Activated CD8-positive, alpha-beta memory T cell treated with anti-CD3 and anti-CD28 coated beads for 48 hours (primary cell): ENCODE measurements around the gene DNM1.
"Not testable (repeated sequence)": the region's sequence is repeated elsewhere in the genome, so short reads cannot be mapped to it uniquely, and the experiment has no call there.

Experiments
- DNase-seq, 3 experiments: peaks; one replicate each; pipeline ENCODE4 v3.0.0-alpha.2; 2020; ENCODE audit warnings: low read depth in 2 of 3, low spot score in 2 of 3

DNM1 gene

DNA sequence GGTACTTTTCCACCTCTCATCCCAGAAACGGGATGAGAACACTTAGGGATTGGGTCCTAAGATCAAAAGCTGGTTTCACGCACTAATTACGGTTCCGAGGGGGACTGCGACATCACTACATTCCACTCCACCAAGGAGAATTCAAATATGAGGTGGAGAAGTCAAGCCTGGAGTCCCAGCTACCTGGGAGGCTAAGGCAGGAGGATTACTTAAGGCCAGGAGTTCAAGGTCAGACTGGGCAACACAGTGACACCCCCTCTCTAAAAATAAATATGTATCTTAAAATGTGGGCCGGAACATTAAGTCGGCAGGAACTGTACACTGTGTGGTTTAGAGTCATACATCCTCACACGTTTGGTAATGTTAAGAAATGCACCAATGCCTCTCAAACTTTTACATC, 71.1 kb downstream of the DNM1 start:
- no peak for DNase-seq

DNA sequence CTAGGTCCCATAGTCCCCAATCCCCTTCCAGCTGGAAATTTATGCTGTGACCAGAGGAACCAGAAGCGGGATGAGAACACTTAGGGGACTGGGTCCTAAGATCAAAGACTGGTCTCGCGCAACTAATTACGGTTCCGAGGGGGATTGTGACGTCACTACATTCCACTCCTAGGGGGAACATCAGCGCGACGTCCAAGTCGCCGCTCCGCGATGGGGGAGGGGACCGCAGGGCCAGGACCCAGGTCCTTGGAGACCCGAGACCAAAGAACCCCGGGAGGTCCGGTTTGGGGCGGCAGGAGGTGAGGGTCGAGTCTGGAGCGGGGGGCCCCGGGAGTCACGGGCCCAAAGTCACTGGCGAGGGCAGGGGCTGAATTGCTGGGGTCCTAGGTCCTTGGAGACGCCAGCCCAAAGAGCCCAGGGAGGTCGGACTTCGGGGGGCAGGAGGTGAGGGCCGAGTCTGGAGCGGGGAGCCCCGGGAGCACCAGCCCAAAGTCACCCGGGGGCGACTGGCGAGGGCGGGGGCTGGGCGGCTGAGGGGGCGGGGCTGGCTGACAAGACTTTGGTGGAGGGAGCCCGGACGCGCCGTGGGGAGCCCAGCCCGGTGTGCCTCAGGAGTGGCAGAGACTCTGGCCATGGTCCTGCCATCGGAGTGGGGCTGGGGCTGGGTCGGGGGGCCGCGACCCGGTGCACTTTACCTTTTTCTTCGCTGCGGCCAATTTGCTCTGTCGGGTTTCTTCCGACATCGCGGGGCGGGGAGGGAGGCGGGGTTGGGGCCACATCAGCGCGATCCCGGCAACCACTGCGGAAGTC, 72.2 kb downstream of the DNM1 start, which contains the start of gene GOLGA2:
GOLGA2 (minus strand) TSS at position 810 of the 810 bp plus-strand sequence; CDS start at position 779, 31 bp downstream.
- no peak for DNase-seq

DNA sequence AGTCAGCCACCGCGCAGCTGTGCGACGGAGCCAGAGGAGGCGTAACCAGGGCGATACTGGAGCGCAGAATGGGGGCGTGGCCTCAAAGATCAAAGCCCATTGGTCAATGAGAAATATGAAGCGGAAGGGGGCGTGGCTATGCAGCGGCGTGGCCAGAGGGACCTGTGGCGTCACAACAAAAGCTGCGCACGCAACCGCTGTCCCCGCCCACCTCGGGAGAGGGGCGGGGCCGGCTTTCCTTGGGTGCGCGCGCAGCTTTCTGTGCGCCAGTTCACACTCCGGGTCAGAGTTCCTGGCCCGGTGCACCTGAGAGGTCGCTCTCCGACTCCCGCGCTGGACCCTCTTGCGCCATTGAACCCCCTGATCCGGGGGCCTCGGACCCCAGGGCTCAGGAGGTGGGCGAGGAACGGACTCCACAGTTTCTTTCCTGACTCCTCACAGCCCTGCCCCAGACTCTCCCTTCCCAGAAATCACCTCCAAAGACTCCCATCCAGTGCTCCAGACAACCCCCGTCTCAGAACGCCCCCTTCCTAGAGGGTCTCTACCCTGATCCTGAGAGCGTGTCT, 72.9 kb downstream of the DNM1 start, which contains the start of gene SWI5:
SWI5 (plus strand) TSS at position 269 of the 566 bp plus-strand sequence.
- DNase-seq: peak; percentile 99 to 100 (median 100)

DNA sequence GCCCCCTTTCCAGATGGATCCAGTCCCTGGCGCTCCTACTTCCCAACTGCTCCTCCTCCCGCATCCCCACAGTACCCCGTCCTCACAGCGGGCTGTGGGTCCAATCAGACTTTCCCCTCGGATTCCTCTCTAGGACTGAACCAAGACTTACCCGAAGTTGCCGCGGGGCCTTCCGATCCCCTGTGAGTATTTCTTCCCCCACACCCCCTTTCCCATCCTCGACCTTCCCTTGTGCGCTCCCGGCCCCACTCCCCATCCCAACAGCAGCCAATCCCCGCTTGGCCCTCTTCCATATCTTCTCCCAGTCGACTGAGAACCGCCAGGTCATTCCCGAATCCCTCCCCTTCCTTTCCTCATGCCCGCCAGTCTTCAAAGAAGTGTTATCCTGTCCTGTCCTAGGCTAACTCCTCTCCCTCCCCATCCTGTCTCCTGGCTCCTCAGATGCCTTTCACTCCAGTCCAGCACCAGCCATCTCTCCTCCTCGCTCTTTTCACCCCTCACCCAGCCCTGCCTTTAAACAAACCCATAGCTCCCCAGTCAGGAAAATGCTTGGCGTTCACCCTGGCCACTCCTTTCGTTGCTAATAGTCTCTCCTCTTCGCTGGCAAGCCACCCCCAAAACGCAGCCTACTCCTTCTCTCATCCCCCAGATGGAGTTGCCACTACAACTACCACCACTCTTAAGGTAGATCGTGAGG, 73.5 kb downstream of the DNM1 start:
- no peak for DNase-seq

DNA sequence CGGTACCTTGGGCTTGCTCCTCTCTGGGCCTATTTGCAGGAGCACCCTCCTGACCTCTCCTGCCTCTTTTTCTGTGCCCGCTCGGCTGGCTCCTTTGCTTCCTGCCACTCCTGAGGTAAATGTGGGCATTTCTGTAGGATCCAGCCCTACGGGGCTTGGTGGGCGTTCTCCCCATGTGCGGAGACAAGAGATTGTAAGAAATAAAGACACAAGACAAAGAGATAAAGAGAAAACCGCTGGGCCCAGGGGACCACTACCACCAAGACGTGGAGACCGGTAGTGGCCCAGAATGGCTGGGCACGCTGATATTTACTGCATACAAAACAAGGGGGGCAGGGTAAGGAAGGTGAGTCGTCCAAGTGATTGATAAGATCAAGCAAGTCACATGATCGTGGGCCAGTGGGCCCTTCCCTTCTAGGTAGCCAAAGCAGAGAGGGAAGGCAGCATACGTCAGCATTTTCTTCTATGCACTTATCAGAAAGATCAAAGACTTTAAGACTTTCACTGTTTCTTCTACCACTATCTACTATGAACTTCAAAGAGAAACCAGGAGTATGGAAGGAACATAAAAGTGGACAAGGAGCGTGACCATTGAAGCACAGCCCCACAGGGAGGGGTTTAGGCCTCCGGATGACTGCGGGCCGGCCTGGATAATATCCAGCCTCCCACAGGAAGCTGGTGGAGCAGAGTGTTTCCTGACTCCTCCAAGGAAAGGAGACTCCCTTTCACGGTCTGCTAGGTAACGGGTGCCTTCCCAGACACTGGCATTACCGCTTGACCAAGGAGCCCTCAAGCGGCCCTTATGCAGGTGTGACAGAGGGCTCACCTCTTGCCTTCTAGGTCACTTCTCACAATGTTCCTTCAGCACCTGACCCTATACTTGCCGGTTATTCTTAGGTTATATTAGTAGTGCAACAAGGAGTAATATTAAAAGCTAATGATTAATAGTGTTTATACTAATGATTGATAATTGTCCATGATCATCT, 76.2 kb downstream of the DNM1 start:
- not testable (repeated sequence) for DNase-seq

DNA sequence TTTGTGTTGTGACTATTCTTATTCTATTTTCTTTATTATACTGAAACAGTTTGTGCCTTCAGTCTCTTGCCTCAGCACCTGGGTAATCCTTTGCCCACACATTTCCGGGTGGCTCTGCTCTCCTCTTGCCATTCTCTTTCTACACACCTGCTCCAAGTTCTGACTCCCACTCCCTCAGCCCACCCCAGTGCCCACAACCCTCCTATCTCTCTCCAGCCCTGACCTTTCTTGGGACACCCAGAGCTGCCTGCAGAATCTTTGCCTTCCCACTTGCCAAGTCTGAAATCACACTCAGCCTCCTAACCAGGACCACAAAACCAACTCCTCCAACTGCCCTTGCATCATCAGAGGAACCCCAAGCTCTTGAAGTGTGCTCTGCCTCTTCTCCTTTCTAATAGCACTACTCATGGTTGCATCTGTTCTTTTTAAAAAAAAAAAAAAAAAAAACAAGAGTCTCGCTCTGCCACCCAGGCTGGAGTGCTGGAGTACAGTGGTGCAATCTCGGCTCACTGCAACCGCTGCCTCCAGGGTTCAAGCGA, 77.0 kb downstream of the DNM1 start:
- DNase-seq: no peak

DNA sequence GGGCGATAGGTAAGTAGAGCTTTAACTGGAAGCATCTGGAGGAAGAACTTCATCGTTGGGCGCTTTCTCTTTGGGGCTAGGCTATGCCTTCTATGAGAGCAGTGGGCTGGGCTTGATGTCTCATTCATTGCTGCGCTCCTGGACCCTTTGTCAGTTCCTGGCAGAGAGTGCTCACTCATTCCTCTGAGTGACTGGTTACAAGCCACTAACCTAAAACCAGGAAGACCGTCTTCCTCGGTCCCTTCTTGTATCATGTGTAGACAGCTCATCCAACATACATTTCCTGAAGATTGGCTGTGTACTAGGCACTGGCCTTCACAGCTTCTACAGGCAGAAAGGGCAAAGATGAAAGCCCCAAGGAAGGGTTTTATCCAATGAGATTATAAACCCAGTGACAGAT, 79.3 kb downstream of the DNM1 start:
- DNase-seq: no peak

DNA sequence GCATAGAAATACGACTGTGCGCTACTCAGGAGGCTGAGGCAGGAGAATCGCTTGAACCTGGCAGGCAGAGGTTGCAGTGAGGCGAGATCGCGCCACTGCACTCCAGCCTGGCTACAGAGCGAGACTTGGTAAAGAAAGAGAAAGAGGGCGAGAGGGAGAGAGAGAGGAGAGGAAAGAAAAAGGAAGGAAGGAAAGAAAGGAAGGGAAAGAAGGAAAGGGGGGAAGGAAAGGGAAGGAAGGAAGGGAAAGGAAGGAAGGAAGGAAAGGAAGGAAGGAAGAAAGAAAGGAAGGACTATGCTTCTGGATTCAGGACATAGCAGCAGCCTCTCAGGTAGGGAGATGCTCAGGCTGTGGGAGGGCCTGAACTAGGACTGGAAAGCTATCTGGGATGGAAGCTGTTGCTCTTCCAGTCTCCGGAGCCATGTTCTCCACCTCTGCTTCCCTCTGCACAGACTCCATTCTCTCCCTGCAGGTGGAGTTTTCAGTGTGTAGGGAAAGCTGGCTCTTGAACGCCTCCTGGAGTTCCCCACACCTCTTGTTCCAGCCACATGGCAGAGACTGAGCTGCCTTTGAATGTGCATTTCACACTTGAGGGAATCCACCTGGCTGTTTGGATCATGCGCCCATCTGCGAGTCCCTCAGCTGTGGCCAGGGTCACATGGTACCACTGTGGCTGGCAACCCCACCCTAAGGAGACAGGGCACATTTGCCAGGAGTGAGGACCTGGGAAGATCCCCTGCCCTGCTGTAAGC, 82.0 kb downstream of the DNM1 start:
- no peak for DNase-seq

DNA sequence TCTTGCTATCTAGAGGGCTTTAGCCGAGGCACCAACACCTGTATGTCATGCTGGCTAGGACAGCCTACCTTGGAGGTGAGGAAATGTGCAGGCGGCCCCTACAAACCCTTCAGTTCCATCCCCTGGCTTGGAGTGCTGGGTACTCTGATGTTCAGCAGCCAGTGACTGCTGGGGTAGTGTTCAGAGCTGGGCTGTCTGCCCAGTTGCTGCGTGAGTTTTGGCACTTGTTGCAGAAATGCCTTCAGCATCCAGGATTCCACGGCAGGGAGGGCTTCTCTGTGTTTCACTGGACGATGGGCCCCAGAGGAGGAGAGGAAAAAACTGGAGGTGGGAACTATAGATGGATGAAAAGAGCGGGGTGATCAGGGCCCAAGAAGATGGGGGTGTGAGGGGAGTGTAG, 83.3 kb downstream of the DNM1 start:
- DNase-seq: no peak

DNA sequence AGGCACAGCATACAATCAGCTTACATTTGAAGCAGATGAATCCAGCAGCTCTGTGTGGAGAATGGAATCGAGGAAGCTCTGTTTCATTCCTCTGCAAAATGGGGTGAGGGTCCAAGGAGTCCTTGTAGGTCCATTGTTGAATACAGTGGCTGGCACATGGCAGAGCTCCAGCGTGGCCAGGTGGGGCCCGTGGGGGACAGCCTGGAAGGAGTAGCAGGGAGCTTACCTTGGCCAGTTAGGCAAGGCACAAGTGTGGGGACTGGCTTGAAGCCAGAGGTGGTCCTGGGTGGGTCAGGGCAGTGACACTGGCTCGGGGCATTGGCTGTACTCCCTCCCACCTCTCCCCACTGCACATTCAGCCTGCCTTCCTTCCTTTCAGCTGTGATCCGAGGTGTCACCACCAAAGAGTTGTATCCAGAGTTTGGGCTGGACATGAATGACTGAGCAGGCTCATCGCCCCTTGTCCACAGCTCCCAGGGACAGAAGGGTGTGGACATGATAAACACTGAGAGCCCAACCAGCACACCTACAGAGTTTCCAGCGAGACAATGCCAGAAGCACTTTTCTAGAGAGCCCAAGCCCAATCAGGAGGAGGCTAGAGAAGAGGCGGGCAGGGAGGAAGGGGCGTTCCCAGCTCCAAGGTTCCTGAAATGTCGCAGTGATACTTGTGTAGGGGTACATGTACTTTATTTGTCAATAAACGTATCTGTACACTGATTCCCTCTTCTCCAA, 85.3 kb downstream of the DNM1 start:
- DNase-seq: no peak

DNA sequence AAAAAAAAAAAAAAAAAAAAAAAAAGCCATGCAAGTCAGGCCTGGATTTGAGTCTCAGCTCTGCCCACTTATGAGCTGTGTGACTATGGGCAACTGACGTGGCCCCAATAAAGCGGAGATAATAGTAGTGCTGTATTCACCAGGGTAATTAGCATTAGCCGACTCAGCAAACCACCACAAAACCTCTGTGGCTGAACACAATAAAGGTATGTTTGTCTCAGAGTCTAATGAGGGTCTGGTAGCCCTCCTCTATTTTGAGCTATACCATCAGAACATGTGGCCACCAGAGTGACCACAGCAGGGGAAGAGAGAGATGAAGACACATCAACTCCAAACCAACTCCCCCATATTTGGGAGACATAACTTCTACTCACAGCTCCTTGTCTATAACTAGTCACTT, 88.8 kb downstream of the DNM1 start:
- DNase-seq: no peak

DNA sequence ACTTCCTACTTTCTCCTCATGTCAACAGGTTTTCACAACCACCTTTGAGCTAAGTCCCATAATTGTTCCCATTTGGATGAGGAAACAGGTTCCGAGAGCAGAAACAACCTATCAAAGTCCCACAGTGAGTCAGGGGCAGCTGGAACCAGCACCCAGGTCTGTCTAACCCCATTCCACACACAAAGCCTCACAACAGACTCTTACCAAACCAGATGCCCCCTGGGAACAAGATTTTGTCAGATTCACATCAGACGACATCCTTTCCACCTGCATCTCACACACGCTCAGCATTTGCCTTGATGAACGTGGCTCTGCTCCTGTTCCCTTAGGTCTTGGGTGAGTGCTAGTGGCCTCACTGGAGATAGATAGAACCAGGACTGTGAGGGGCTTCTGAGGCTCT, 89.9 kb downstream of the DNM1 start:
- DNase-seq: no peak

DNA sequence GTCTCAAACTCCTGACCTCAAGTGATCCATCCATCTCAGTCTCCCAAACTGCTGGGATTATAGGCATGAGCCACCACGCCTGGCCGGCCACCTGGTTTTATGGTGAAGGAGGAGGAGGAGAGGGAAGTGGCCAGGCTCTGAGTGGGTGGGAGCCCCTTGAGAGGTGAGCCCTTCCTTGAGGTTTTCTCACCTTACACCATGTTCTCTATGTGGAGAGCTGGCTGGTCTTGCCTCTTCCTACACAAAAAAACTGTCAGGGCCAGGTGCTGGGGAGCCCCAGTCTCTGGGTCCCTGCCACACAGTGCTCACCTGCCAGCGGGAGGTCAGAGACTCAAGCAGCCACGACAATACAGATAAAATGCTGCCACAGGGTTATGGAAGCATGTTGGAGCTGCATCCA, 91.0 kb downstream of the DNM1 start:
- DNase-seq: no peak

DNA sequence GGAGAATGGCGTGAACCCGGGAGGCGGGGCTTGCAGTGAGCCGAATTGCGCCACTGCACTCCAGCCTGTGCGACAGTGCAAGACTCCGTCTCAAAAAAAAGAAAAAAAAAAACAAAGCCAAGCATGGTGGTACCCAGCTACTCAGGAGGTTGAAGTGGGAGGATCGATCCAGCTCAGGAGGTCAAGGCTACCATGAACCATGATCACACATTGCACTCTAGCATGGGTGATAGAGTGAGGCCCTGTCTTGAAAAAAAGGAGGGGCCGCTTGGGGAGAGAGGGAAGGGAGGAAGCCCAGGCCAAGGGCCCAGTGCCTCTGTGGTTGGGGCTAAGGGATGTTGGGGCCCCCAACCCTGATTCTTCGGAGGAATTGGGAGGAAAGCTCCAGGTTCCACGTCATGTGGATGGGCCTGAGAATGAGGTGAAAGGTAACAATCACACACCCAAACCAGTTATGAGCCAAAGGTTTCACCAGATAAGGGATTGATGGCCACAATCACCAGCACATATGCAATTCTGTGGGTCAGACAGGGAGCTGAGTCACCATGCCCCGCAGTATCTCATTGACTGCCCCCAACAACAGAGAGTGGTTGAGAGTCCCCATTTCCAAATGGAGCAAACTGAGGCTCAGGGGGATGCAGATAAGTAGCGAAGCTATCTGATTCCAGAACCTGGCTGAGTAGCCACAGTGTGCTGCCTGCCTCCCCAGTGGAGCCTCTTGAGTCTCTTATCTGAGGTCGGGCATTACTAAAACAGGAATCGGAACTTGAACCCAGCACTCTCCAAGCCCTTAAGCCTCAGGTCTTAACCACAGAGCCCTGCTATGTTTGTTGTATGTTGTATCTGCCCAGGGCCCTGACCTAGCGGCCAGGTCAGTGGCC, 93.4 kb downstream of the DNM1 start:
- no peak for DNase-seq

DNA sequence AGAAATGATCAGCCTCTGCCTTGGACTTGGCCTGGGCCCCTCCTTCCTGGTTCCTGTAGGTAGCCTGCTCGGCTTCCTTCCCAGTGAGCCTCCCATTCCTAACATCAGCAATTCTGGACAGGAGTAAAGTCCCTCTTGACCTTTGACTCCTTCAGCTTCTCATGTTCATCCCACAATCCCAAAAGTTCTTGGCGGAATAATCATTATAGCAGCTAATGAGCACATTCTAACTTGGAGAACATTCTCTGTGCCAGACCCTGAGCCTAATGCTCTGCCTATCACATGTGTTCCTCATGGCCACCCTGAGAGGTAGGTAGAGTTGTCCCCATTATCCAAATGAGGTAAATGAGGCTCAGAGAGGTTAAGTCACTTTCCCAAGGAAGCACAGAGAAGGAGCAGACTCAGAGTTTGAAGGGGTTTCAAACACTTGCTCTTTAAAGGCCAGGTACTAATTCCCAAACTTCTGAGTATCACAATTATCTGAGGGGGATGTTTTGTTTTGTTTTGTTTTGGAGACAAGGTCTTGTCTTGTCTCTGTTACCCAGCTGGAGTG, 94.1 kb downstream of the DNM1 start:
- DNase-seq: no peak

DNA sequence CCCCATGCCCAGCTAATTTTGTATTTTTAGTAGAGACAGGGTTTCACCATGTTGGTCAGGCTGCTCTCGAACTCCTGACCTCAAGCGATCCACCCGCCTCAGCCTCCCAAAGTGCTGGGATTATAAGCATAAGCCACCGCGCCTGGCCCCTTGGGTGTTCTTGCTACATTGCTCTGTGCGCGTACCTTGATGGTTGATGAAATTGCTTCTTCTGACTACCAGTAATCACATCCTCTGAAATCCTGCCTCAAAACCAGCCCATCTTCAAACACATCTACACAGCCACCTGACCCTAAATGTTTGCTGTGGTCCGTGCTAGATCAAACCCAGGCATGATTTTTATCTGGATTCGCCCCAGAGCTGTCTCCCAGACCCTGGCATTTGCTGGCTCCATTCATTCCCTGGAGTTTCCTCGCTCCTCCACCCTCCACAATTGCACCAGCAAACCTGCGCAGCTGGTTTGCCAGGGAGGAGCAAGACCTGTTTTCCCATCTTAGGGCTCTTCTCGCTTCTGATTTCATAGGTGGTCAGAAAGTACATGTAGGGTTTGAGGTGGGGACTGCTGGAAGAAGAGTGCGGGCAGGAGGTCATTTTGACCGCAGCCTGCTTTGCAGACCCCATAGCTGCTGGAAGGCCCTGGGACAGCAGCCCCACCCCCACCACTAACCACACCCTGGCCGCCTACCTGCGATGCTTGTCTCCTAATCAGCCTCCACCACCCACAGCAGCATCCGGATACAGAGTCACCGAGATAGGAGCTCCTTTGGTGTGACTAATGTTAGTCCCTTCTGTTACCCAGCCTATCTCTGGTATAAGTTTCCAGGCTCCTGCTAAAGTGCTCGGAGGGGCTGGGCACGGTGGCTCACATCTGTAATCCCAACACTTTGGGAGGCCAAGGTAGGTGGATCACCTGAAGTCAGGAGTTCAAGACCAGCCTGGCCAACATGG, 95.6 kb downstream of the DNM1 start:
- no peak for DNase-seq
